GM12892 (cell line): ENCODE results near the gene ASPSCR1.

Experiments used
- DNase-seq: peaks from one replicate; pipeline ENCODE4 v3.0.0; 2011; ENCODE audit not compliant: insufficient read length
- FAIRE-seq: peaks from 2 replicates; lab custom pipeline; 2011; peaks lifted over from hg19 to GRCh38; lab: Jason Lieb, UNC
- POLR2A ChIP-seq: IDR thresholded peaks from 2 replicates; pipeline ENCODE4 v1.6.1; 2011; ENCODE audit warnings: low read depth, low read length, control low read depth
- POLR2AphosphoS5 ChIP-seq: IDR thresholded peaks from 2 replicates; pipeline ENCODE4 v1.6.1; 2011; ENCODE audit warnings: low read depth, low read length, control low read depth
- TAF1 ChIP-seq: IDR thresholded peaks from 2 replicates; pipeline ENCODE4 v1.6.1; 2011; ENCODE audit warnings: low read depth, mild to moderate bottlenecking, control low read depth, low read length, borderline replicate concordance

Gene ASPSCR1

DNA sequence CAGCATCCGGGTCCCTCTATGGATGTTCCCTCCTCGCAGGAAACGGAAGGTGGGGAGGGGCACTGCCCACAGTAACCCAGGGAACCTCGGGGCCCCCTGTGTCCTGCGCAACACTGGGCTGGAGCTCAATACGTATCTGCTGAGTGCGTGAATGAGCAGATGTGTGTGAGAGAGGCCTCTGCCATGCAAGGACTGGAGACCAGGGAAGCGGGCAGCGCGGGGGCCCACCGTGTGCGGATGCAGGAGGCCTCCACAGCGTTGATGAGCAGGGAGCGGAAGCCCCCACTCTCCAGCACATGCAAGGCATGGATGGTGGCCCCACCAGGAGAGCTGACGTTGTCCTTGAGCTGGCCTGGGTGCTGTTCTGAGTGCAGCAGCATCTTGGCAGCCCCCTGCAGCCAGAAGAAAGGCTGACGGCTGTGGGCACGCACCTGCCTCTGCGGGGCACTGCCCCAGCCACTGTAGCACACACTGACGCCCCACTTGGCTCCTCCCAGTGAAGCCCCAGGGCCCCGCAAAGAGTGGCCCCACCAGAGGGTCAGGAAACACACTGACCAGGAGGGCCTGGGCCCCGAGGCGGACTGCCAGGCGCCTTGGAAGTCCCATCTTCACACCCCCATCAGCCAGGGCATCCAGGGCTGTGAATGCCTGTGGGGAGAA lies 43.2 kb upstream of the ASPSCR1 start:
- no peak for TF ChIP-seq POLR2A
- no peak for TF ChIP-seq TAF1

DNA sequence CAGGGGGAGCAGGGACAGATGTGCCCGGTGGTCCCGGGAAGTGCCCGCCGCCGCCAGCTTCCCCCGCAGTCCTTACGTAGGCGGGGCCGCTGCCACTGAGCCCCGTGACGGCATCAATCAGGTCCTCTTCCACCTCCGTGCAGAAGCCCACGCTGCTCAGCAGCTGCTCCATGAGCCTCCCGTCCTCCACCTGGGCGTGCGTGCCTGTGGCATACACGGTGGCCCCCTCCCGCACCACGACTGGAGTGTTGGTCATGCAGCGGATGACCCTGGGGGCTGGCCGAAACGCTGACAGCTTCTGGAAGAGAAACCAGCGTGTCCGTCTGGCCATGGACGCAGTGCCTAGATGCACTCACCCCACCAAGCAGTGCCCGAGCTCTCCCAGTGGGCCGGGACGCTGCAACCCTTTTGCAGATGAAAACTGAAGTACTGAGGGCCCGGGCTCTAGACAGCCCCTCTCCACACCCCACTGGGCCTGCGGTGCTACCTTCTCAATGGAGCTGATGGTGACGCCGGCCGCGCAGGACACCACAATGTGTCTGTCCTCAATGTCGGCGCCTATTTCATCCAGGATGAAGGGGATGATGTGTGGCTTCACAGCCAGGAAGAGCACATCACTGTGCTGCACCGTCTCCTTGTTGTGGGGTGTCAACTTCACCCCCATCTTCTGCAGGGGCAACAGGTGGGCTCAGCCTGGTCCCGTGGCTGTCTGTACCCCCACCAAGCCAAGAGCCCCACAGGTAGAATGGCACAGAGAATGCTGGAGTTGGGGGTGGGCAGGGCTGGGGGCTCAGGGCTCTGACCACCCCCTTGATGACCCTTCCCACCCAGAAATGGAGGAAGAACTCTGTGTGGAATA lies 42.4 kb upstream of the ASPSCR1 start:
- DNase-seq = no peak
- no peak for TF ChIP-seq TAF1
- TF ChIP-seq POLR2AphosphoS5 = no peak
- TF ChIP-seq POLR2A = no peak
- FAIRE-seq = no peak

More for the DNA sequence above, 43.2 kb upstream of the ASPSCR1 start:
- no peak for FAIRE-seq
- no peak for DNase-seq

DNA sequence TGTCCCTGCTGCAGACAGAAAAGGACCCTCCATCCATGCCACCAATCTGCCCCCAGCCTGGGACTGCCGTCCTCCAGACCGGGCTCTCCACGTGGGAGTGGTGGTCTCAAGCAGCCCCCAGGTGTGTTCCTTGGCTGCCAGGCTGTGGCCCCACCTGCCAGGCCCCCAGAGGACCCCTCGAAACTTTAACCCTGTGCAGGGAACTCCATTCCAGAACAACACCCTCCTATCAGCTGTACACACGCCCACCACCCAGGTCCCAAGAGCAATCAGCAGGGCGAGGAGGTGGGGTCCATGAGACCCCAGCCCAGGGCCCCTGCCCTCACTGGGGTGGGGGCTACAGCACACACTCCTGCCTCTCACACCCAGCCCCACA lies 41.7 kb upstream of the ASPSCR1 start:
- FAIRE-seq = no peak
- no peak for DNase-seq
- TF ChIP-seq POLR2A (no peak), TAF1 (no peak), POLR2AphosphoS5 (no peak)

DNA sequence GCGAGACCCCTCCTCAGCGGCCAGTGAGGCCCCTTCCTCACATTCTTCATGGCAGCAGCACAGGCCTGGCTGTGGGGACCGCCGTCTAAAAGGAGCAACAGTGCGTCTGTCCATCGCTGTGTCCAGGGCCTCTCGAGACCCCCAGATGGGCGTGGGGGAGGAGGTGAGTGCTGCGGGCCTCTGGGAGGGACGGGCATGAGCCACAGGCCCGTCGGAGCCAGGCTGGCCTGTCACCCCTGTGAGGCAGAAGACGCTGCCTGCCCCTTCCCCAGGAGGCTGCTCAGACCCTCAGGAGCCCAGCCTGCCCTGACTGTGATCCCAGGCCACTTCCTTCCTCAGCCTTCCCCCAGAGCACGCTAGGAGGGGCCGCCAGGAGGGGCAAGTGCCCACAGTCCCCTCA lies 38.2 kb upstream of the ASPSCR1 start:
- DNase-seq (no peak), FAIRE-seq (no peak)
- TF ChIP-seq POLR2A (no peak), POLR2AphosphoS5 (no peak), TAF1 (no peak)

DNA sequence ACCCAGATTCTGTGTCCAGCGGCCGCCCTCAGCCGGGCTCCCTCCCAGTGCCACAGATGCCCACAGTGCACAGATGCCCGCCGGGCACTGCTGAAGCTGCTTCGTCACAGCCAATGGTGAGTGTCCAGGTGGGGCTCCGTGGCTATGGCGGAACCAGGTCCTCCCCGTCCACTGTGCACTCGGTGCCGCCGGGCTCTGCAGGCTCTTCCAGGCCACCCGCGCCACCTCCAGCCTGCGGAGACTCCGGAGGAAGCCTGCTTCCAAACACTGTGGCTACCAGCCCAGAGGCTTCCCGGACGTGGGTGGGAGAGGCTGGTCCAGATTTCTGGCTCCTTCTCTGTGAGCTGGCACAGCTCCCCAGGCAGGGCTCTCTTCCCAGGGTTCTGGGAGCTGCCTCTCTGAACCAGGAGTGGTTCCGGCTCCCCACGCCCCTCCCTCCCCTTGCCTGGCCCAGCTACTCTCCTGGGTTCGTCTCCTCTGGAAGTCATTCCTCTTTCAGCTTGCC lies 37.5 kb upstream of the ASPSCR1 start:
- FAIRE-seq (no peak), DNase-seq (no peak)
- TF ChIP-seq TAF1 (no peak), POLR2AphosphoS5 (no peak), POLR2A (no peak)

DNA sequence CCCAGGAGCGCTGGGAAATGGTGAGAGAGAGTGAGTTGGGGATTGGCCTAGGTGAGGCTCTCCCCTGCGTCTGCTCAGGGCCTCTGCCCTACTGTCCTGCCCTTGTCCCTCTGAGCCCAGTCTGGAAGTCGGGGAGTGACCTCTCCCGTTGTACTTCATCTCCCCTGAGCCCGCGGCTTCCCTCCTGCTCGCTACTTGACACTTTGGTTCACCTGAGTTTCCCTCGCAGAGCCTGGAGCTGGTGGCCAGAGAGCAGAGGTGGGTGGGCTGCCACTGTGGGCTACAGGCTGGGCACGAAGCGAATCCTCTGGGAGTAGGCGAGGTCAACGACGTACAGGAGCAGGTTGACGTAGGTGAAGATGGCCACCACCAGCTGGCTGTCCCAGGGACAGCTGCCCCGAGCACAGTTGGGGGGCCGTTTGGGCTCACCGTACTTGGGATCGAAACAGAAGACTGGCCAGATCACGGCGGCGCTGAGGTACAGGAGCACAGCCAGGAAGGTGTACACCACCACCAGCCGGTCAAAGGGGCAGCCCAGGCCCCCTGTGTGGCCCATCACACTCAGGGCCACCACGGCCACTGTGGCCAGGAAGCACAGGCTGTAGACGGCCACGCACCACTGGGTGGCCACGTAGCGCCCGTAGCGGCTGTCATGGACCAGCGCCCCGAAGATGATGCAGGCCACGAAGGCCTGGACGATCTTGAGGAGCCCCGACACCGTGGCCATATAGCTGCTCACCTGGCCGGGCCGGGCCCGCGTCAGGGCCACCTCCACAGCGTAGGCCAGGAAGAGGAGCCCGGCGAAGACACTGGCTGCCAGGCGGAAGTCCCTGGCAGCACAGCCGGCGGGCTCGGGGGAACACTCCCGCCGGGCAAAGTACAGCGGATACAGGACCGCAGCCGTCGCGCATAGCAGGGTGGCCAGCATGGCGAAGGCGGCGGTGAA lies 36.6 kb upstream of the ASPSCR1 start:
- no peak for FAIRE-seq
- no peak for DNase-seq
- no peak for TF ChIP-seq POLR2A
- TF ChIP-seq TAF1 = no peak
- no peak for TF ChIP-seq POLR2AphosphoS5

DNA sequence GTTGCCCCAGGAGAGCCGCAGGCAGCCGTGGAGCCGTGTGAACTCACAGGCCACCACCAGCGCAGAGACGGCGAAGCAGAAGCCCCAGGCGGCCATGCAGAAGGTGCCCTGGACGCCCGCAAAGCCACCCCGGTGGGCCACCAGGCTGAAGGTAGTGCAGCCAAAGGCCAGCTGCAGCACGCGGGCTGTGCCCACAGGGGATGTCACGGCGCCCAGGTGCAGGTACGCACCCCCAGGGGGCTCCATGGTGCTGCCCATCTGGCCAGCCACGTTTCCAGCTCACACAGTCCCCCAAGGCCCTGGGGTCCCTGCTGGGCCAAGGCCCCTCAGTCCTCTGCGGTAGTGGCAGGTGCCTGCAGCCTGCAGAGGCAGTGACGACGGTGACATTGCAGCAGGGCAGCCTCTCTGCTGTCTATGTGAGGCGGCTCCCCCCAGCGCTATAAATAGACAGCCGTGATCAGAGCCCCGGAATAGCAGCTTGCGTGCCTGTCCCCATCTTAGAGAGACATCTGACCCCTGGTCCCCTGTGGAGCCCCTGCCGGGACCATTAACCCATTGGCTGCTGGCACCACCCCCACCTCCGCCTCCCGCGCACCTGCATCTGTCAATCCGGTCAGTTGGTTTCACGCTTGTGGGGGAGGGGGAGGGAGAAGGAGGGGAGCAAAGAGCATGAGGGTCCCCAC lies 35.8 kb upstream of the ASPSCR1 start:
- TF ChIP-seq POLR2A (no peak), TAF1 (no peak), POLR2AphosphoS5 (no peak)
- no peak for FAIRE-seq
- no peak for DNase-seq

DNA sequence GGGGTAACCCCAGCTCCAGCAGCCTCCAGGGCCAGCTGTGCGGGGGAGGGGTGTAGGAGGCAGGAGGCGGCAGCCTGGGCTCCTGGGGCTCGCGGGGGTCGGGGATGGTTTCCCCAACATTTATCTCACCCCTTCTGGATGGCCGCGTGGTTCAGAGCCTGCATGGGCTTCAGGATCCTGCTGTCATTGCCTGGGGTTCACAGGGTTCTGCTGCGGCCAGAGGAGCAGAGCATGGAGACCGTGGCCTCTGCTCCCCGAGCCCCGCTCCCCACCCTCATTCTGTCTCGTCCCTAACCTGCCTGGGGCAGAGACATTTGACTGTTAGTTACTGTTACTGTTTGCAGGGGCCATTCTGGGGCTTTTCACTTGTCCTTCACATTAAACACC lies 35.3 kb upstream of the ASPSCR1 start:
- FAIRE-seq = no peak
- no peak for TF ChIP-seq TAF1
- TF ChIP-seq POLR2AphosphoS5 = no peak
- no peak for TF ChIP-seq POLR2A
- DNase-seq = no peak

DNA sequence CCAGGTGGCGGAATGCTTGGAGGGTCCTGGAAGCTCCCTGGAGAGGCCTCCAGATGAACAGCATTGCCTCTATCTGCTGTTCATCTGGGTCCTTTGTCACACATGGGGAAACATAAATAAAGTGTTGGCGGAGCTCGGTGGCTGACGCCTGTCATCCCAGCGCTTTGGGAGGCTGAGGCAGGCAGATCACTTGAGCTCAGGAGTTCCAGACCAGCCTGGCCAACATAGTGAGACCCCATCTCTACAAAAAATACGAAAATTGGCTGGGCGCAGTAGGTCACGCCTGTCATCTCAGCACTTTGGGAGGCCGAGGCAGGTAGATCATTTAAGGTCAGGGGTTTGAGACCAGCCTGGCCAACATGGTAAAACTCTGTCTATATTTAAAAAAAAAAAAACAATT lies 32.6 kb upstream of the ASPSCR1 start:
- FAIRE-seq = no peak
- TF ChIP-seq POLR2AphosphoS5 (no peak), TAF1 (no peak), POLR2A (no peak)
- no peak for DNase-seq

DNA sequence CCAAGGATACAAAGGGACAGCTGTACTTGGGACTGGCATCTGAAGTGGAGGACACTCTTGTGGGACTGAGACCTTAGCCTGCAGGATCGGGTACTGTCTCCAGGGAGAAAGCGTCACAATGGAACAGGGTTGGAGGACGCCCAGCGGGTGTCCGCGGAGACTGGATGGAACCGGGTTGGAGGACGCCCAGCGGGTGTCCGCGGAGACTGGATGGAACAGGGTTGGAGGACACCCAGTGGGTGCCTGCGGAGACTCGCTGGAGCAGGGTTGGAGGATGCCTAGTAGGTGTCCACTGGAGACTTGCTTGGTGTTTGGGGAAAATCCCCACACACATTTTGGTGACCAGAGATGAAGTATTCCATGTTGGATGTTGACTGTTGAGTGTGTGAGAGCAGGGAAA lies 30.2 kb upstream of the ASPSCR1 start, which contains the start of gene MYADML2:
Gene MYADML2, minus strand, starts transcription at position 45 of the 400 bp plus-strand sequence. CDS start 5,492 bp downstream, outside the sequence.
- FAIRE-seq (no peak), DNase-seq (no peak)
- TF ChIP-seq POLR2A (no peak), TAF1 (no peak), POLR2AphosphoS5 (no peak)

DNA sequence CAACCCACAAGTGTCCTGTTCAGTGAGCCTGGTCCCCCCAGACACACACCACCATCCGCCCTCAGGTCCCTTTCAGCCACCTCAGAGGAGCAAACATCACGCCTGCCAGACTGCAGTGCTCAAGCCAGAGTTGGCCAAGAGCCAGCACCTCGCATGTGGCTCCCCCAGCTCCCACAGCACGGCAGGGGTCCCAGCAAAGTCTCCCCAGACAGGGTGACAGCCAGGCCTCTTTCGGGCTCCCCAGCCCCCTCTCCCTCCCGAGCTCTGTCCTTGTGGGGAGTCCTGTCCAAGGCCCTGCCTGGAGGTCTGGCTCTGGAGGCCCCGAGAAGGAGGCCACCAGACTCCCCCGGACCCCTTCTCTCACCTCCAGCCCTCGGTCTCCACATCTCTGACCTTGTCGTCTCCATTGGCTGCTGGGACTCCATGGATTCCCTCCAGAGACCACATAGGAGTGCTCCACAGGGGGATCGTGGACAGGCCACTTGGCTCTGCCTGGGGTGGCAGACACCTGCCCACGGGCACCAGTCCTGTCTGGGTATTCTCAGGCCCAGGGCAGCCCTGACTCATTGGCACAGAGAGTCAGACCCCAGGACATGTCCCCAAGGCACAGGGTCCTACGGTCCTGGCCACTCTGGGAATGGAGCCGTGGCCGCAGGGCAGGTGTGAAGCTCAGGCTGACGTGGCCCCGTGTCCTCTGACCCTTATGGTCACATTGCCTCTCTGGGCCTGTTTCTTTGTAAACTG lies 28.6 kb upstream of the ASPSCR1 start:
- no peak for TF ChIP-seq TAF1
- no peak for TF ChIP-seq POLR2A
- TF ChIP-seq POLR2AphosphoS5 = no peak
- DNase-seq (no peak), FAIRE-seq (no peak)
